GM19438 (cell line): Measurements from ENCODE around the gene RAP1GAP2.
"Not testable (repeated sequence)": the region's sequence is repeated elsewhere in the genome, so short reads cannot be mapped to it uniquely, and the experiment has no call there.

Experiments used
- ATAC-seq: cut with Tn5 transposase; IDR thresholded peaks from one replicate; pipeline ENCODE4 v1.9.1; 2021; ENCODE audit warnings: low read depth; ENCODE audit not compliant: unreplicated experiment

Gene RAP1GAP2

DNA sequence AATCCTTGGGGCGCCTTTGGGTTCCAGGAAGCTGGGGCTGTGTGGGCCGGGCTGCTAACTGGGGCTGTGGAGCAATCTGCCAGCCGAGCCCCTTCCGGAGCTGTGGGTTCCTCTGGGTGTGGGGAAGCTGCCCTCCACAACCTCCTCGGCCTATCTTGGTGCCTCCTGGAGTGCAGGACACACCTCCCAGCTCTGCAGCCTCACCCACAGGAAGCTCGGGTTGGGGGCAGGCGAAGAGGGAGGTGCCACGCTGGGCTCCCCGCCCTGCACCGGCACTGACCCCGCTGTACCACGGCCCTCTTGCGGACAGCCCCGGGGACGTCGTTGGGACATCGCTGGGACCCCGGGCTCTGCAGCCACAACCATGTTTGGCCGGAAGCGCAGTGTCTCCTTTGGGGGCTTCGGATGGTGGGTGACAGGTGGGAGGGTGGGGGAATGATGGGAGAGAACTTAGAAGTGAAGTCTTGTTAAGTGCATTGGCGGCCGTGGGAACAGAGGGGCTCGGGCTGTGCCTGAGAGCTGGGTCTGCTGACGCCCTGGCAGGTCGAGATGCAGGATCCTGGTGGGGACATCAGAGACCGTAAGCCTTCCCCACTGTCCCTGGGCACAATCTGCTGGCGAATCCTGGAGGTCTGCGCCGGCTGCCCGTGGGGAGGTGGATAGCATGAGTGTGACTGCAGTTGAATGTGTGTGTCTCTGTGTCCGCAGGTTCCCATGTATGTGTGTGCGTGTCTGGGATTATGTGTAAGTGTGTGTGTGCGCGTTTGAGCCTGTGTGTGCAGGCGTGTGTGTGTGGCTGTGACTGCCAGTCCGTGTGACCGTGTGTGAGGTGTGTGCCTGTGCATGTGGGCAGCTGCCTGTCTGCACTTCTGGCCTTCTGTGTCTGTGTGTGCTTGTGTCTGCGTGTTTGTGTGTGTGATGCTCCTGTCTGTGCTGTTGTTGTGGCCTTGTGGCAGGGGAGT, at the start of gene RAP1GAP2:
Gene RAP1GAP2, plus strand, starts transcription at position 275 of the 962 bp plus-strand sequence. Its CDS starts 90 bp downstream, at position 365.
- no peak for ATAC-seq

DNA sequence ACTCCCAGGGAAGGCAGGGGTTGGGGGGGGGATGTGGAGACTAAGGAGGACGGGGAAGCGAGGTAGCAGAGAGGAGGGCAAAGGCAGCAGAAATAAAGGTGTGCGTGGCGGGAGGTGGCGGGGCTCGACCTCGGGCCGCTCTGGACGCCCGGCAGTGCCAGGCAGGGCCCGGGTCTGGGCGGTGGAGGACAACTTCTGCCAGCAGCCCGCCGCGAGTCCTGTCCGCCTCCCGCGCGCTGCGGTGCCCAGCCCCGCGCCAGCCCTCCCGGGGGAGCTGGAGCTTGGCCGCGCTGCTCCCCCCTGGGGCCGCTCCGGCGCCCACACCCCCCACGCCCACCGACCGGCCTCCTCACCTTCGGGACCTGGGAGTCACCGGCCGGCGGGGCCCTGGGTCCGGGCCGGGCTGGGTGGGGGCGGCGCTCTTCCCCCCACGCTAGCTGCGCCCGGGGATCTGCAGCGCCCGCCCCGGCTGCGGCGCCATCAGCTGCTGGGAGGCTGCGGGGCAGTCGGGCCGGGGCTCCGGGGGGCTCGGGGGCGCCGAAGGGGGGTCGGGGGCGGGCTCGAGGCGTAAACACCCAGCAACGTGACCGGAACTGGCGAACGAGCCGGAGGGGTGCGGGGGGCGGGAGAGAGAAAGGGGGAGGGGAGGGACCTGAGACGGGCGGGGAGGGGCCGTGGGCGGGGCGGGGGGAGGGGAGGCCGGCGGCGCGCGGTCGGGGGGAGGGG, 47.0 kb upstream of the RAP1GAP2 start, which contains the start of gene CCDC92B:
Gene CCDC92B, minus strand, starts transcription at position 595 of the 726 bp plus-strand sequence. CDS start 14,507 bp downstream, outside the sequence.
- ATAC-seq = no peak

DNA sequence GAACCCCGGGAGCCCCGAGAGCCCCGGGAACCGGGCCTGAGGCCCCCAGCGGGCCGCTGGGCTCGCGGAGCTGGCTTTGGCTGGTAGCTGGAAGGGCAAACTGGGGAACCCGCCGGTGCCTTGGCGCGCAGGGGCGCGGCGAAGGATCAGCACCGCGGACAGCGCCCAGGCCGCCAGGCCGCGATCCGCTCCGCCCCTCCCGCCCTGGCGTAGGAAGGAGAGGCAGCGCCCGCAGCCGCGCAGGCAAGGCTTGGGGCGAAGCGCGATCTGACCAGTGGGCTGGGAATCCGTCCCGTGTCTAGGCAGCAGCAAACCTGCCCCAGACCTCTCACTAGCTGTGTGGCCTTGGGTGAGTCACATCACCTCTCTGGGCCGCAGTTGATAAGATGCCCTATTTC, 46.5 kb upstream of the RAP1GAP2 start:
- no peak for ATAC-seq

DNA sequence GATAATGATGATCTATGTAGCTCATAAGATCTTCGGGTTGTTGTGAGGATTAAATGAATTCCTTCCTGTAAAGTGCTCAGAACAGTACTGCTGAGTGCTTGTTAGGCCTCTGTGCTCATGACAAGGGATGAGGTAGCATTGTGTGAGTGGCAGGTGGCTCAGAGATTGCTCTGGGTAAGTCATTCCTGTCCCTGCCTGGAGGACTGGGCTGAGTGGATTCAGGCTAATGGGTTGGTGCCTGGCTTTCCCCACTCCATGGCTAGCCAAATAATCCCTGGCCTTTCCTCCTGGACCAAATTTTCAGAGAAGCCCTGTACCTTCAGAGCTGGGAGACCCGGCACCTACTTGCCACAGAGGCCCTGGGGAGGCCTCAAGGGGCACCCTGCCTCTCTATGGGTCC, 45.5 kb upstream of the RAP1GAP2 start:
- ATAC-seq = no peak

DNA sequence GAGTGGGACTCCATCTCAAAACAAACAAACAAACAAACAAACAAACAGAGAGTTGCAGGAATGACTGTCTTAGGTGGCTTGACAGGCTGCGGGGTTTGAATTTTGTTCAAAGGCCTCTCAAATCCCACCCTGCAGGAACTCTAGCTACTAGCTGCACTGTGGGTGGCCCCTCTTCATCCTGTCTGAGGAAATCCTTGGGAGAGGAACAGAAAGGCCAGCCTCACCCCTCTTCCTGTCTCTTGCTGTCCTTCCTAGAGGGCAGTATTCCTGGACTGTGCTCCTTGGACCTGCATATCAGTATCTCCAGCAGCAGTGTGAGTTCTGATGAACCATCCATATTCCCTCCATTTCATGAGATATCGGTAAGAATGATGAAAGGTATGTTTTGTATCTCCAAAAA, 44.7 kb upstream of the RAP1GAP2 start:
- ATAC-seq = no peak

DNA sequence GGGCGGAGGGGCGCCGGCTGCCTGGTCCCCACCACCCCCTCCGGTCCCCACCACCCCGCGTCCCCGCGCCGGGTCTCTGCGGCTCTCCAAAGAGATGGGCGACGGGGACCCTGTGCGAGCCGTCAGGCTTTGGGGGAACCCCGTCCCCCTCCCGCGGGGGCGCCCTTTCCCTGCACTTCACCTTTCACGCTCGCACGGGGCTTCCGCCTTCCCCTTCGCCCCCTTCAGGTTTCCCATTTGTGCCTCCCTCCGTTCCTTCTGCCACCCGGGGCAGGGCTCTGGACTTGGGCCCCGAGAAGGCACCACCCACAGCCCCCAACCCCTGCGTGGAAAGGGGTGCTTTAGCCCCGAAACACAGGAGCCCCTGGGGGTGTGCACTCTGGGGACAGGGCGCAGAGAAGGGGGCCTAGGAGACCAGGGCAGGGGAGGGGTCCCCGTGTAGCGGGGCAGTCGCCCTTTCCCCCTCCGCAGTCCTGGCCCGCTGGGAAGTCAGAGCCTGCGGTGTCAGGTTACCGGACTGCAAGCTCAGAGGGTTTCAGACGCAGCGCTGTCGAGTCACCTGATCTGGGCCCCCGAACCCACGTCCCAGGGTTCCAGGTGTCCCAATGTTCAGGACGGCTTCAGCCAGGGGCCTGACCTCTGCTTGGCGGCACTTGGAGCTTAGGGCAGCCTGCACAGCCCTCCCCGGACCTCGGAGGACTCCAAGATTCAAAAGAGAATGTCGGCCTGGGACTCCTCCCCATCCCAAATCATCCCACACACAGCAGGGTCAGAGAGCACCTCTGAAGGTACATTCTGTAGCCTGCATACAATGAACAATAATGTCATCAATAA, 40.1 kb upstream of the RAP1GAP2 start:
- ATAC-seq = no peak

DNA sequence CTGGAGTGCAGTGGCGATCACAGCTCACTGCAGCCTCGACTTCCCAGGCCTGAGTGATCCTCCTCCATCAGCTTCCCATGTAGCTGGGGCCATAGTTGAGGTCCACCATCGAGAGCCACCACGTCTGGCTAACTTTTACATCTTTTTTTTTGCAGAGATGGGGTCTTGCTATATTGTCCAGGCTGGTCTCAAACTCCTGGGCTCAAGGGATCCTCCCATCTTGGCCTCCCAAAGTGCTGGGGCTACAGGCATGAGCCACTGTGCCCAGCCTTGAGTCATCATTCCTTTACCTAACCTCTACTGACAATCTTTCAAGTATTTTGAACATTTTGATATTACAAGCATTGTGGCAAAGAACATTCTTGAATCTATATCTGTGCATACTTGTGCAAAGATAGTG, 37.4 kb upstream of the RAP1GAP2 start:
- ATAC-seq = no peak

DNA sequence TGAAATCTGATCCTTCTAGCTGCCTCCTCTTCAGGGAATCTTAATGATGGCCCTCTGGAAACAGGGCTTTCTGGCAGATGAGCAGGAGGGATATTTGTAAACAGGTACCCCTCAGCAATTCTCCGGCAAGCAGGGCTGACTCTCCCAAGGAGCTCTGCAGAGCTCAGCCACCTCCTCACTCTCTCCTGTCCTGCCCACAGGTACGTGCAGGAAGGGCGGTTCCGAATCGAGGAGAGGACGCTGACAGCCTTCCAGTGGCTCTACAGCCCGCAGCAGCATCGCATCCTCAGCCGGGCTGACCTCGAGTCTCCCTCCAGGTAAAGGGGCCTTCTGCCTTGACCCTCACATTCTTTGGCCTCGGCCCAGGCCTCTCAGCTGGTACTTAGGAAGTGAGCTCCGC, 26.1 kb upstream of the RAP1GAP2 start:
- ATAC-seq = no peak

DNA sequence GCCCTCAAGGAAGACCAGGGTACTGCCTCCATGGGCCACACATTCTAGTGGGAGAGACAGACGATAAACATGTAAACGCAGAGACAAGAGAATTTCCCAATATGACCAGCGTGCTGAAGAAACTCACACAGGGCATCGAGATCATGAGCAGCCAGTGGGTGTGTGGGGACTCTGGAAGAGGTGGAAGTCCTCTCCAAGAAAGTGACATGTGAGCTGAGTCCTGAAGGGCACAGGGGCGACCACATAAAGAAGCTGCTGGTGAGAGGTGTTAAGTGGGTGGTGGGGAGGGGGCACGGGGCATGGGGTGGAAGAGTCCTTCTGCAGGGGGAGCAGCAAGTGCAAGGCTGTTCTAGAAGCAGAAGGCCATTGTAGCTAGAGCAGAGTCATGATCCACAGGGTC, 21.0 kb upstream of the RAP1GAP2 start:
- ATAC-seq = no peak

DNA sequence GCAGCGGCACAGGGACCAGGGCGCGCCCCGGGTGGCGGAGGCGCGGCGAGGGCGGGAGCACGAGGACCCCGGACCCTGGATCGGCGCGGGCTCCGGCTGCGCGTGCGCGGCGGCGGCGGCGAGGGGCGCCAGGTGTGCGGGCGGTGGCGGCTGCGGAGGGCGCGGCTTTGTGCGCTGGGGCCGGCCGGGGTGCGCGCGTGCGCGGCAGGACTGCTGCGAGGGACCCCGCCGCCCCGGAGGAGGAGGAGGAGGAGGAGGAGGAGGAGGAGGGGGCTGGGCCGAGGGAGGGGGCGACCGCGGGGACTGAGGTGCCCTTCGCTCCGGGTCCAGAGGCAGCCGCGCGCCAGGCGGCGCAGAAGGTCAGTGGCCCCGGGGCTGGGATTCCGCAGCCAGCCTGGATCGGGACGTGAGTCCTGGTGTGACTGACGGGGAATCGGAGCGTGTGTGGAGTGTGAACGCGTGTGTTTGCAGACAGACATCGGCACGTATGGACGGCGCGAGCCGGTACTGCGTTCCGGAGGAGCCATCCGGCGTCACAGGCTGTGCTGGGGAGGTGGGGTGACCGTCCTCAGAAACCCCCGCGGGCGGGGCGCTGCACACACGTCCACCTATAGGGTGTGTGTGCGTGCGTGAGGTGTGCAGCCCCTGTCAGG, 19.5 kb upstream of the RAP1GAP2 start:
- no peak for ATAC-seq

DNA sequence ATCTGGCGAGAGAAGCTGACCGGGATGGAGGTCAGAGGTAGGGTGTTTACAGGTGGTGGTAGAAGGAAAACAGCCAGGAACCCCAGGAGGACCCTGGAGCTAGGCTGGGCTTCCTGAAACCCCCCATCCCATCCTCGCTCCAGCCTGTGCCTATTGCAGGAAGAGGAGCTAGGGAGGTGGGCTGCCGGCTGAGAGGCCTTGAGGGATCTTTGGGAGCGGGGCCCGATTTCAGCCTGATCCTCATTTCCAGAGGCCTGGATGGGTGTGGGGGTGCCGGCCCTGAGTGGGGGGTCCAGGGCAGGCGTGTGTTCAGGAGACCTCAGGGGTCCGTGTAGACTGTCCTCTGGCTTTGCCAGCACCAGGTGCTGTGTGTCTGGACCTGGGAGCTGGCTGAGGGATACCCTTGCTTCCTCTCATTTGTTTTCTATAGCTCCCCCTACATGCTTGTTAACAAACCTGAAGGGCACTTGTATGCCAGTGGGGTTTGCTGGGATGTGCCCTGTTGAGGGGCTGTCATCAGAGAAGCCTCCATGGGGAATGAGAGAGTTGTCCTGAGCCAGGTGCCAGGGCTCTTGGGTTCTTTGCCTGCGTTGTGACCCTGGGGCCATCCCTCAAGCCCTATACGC, 18.9 kb upstream of the RAP1GAP2 start:
- ATAC-seq = no peak

DNA sequence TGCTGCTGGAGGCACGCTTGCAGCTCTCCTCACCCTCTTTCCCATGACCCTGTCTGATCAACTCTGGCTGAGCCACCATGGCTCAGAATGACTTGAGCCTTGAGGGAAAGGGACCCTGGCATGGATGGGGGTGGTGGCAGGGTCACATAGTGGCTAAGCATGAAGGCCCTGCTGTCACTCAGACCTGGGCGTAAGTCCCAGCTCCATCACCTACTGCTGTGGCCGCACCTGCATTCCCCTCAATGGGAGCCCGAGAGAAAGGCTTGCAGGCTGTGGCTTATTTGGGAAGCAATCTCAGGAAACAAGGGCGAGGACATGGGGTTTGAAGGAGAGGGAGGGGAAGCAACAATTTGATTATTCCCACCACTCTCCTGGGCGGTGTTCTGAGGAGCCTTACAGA, 17.7 kb upstream of the RAP1GAP2 start:
- ATAC-seq = no peak

DNA sequence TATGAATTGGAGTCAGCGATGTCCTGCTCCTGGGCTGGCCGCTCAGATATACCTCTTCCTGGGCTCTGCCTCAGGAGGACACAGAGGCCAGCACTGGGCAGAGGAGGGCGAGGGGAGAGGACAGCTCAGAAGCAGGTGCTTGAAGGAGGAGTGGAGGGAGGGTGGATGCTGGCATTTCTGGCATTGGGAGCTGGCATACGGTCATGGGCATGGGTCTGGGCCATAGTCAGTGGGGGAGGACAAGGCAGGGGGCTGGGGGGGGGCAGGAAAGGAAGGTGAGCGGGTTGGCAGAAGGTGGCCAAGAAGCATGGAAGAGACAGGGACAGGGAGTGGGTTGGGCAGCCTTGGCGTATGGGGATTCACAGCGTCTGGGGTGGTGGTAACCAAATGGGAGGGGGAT, 16.7 kb upstream of the RAP1GAP2 start:
- ATAC-seq = no peak

DNA sequence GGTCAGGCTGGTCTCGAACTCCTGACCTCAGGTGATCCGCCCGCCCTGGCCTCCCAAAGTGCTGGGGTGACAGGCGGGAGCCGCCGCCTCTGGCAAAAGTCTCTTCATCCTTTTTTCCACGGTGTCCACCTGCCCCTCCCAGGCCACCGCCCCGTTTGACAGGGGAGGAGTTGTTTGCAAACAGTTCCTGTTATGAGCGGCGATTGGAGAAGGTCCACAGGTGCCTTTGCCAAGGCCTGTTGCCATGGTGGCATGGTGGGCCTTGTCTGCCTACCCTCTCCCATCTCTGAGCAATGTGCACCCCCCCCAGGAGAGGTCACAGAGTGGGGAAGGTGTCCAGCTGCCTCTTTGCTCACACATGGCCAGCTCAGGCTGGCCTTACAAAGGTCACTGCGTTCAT, 16.0 kb upstream of the RAP1GAP2 start:
- ATAC-seq = no peak

DNA sequence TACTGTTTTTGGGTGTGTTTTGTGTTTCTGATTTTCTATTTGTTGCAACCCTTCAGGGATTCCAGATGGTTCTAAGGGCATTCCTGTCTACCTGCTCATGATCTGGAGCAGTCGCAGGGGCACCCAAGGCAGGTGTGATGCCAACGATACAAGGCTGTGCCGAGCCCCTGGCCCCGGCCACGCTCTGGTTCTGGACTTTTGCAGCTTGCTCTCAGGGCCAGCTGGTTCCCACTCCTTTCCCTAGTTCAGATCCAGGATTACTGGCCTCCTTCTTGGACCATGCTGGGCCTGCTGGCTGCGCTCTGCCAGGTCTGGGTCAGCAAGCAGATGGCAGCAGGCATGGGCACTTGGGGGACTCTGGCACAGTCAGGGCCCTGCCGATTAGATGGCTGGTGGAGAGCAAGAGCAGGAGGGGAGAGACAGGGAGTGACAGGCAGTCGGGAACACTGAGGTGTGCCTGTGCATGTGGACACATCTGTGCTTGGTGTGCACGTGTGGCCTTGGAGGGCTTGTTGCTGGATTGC, 15.2 kb upstream of the RAP1GAP2 start:
- no peak for ATAC-seq

DNA sequence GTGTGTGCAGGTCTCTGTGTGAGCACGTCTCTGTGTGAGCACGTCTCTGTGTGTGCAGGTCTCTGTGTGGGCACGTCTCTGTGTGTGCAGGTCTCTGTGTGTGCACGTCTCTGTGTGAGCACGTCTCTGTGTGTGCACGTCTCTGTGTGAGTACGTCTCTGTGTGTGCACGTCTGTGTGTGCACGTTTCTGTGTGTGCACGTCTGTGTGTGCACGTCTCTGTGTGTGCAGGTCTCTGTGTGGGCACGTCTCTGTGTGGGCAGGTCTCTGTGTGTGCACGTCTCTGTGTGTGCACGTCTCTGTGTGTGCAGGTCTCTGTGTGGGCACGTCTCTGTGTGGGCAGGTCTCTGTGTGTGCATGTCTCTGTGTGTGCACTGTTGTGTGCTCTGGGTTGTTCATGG, 14.6 kb upstream of the RAP1GAP2 start:
- not testable (repeated sequence) for ATAC-seq

DNA sequence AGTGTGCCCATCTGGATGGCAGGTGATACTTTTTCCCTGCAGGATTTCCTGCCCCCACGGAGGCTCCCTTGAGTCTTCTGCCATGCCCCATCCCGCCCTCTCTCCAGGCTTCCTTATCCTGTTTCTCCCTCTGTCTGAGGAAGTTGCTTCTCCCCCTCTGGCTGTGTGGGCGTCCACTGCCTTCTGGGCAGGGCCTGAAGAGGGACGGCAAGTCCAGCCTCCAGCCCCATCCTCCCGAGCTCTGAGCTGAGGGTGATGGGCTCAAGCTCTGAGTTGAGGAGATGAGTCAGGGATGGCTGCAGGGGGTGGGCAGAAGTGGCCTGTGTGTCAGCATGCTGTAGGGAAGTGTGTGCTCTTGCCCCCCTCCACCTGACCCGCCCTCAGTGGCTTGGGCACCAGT, 14.2 kb upstream of the RAP1GAP2 start:
- no peak for ATAC-seq

DNA sequence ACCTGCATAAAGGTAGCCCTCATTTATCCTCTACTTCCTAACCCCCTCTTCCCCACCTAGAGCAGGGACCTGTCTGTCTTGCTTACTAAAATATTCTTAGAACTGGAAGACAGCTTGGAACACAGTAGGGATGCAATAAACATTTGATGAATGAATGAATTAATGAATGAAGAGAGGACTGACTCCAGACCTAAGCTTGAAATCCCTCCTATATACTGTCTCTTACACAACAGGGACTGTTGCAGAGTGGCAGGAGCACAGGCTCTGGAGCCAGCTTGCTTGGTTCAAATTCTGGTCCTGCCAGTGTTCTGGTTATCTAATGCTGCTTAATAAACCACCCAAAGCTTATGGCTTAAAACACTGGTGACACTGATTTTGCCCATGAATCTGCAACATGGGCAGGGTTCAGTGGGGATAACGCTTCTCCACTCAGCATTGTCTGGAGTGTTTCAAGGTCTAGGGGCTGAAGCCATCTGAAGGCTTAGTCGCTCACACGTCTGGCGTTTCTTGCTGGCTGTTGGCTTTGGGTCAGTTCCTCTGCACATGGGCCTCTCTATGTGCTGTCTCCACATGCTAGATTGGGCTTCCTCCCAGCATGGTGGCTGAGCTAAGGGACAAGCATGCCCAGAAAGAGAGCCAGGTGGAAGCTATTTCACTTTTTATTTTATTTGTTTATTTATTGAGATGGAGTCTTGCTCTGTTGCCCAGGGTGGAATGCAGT, 12.8 kb upstream of the RAP1GAP2 start:
- ATAC-seq = no peak

DNA sequence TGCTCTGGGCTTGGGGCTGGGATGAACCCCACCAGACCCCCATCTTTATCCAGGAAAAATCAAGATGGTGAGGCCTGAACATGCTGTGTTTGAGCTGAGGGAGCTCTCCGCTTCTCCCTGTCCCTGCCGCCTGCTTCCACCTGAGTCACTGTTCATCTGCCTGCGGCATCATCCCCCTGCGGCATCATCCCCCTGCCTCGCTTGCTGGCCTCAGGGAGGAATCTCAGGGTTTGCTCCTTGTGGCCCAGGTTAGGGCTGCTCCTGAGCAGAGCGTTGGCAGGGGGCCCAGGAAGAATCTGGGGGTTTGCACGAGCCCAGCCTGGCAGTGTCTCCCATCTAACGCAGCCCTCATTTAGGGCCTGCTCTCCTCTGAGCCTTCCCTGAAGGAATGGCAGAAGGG, 11.4 kb upstream of the RAP1GAP2 start:
- ATAC-seq = no peak
